Hematopoietic multipotent progenitor cell treated with erythropoietin and hydrocortisone succinate and interleukin-3 and kit ligand, for 4 days (in vitro differentiated cells): ENCODE results near the gene RAD23B.
"Not testable (repeated sequence)": the region's sequence is repeated elsewhere in the genome, so short reads cannot be mapped to it uniquely, and the experiment has no call there.

Experiments used
- DNase-seq: peaks from one replicate; pipeline ENCODE4 v3.0.0-alpha.2; 2015

Gene RAD23B

GRCh38 chr9:107294756-107295155 lies 11.7 kb downstream of the RAD23B start:
- no peak for DNase-seq

- no peak for DNase-seq
These were observed 12.9 kb downstream of the RAD23B start for GRCh38 chr9:107295995-107296394.

GRCh38 chr9:107296592-107296991 lies 13.5 kb downstream of the RAD23B start:
- DNase-seq = not testable (repeated sequence)

GRCh38 chr9:107299437-107299836 lies 16.4 kb downstream of the RAD23B start:
- DNase-seq = peak; percentile 30

GRCh38 chr9:107306308-107306707 lies 23.2 kb downstream of the RAD23B start:
- DNase-seq = no peak

- no peak for DNase-seq
These were observed 24.3 kb downstream of the RAD23B start for GRCh38 chr9:107307331-107307730.

GRCh38 chr9:107308461-107308860 lies 25.4 kb downstream of the RAD23B start:
- no peak for DNase-seq

- peak; percentile 93 for DNase-seq
These were observed 26.2 kb downstream of the RAD23B start for GRCh38 chr9:107309271-107309670.

GRCh38 chr9:107312376-107313050 lies 29.4 kb downstream of the RAD23B start:
- DNase-seq = peak; percentile 54

GRCh38 chr9:107313555-107314096 lies 30.5 kb downstream of the RAD23B start:
- no peak for DNase-seq

GRCh38 chr9:107314763-107315162 lies 31.7 kb downstream of the RAD23B start:
- no peak for DNase-seq

- DNase-seq = no peak
These were observed 33.9 kb downstream of the RAD23B start for GRCh38 chr9:107316795-107317661.

- no peak for DNase-seq
These were observed 39.6 kb downstream of the RAD23B start for GRCh38 chr9:107322643-107323042.

- DNase-seq = no peak
These were observed 40.9 kb downstream of the RAD23B start for GRCh38 chr9:107323836-107324585.

GRCh38 chr9:107325842-107326241 lies 42.8 kb downstream of the RAD23B start:
- DNase-seq = peak; percentile 30

- DNase-seq = no peak
These were observed 45.4 kb downstream of the RAD23B start for GRCh38 chr9:107328510-107328909.

GRCh38 chr9:107330420-107330819 lies 47.3 kb downstream of the RAD23B start:
- DNase-seq = no peak

GRCh38 chr9:107332883-107333282 lies 49.8 kb downstream of the RAD23B start:
- DNase-seq = no peak

- no peak for DNase-seq
These were observed 50.3 kb downstream of the RAD23B start for GRCh38 chr9:107333363-107333762.

- no peak for DNase-seq
These were observed 51.2 kb downstream of the RAD23B start for GRCh38 chr9:107334103-107334776.

GRCh38 chr9:107335331-107335730 lies 52.3 kb downstream of the RAD23B start:
- no peak for DNase-seq

- DNase-seq = no peak
These were observed 53.8 kb downstream of the RAD23B start for GRCh38 chr9:107336718-107337360.
